Endothelial cell of umbilical vein (primary cell): Measurements from ENCODE around the gene PSMA1. TPM values are rescaled to one million over a fixed set of nuclear protein-coding genes. Genes with fewer than 3 reads are reported as not detected.
"Not testable (repeated sequence)": the region's sequence is repeated elsewhere in the genome, so short reads cannot be mapped to it uniquely, and the experiment has no call there.

Source experiments
- Bru-seq: library from RNA; stranded (reverse); fragments of 400-500 nt; gene quantifications from one replicate; lab custom pipeline; 2021; lab: Mats Ljungman, UMichigan
- BruChase-seq, 2 experiments: library from RNA; stranded (reverse); fragments of 400-500 nt; gene quantifications; one replicate each; lab custom pipeline; 2021; lab: Mats Ljungman, UMichigan
- BruUV-seq: library from RNA; stranded (reverse); fragments of 400-500 nt; replicated peaks from 2 replicates; lab custom pipeline; 2021; lab: Mats Ljungman, UMichigan
- CTCF ChIA-PET: fragments of 300-600, 350-600 bp; sonication (Branson Sonifier 250); formaldehyde crosslinking; loops from one replicate; lab custom pipeline; 2021; ENCODE audit warnings: antibody characterized with exemption, inconsistent platforms; lab: Charles Lee
- POLR2A ChIA-PET: fragments of 300-600, 350-600 bp; sonication (Branson Sonifier 250); formaldehyde crosslinking; loops from one replicate; lab custom pipeline; 2021; ENCODE audit warnings: antibody characterized with exemption, inconsistent platforms; lab: Charles Lee
- DNase-seq: peaks from one replicate; pipeline ENCODE4 v3.0.0-alpha.2; 2011; ENCODE audit warnings: low read depth, low spot score
- FAIRE-seq: peaks from 2 replicates; lab custom pipeline; 2011; peaks lifted over from hg19 to GRCh38; lab: Jason Lieb, UNC
- H2AFZ ChIP-seq: 2 replicates; pipeline ENCODE4 v1.6.0; 2012; ENCODE audit warnings: low read depth, low read length, control low read depth, inconsistent platforms
- H3K27ac ChIP-seq: 2 replicates; pipeline ENCODE4 v1.5.1; 2011; ENCODE audit warnings: low read depth, mild to moderate bottlenecking, control low read depth, low read length, moderate library complexity; ENCODE audit not compliant: insufficient read depth
- H3K27me3 ChIP-seq, 2 experiments: 2 replicates each; pipeline versions ENCODE4 v1.6.0 to v1.6.1; 2011; ENCODE audit warnings: low read length in 2 of 2, mixed read lengths in 1 of 2; ENCODE audit not compliant: control insufficient read depth in 2 of 2, insufficient read depth in 2 of 2
- H3K36me3 ChIP-seq, 2 experiments: 2 replicates in 1 of 2; 3 replicates in 1 of 2; pipeline ENCODE4 v1.5.1; 2011; ENCODE audit warnings: low read length in 2 of 2, mild to moderate bottlenecking in 1 of 2, moderate library complexity in 1 of 2; ENCODE audit not compliant: control insufficient read depth in 2 of 2, insufficient read depth in 2 of 2; ENCODE audit errors: extremely low read depth in 1 of 2
- H3K4me1 ChIP-seq: 3 replicates; pipeline ENCODE4 v1.5.1; 2011; ENCODE audit warnings: mild to moderate bottlenecking, low read length; ENCODE audit not compliant: control insufficient read depth, insufficient read depth; ENCODE audit errors: extremely low read depth
- H3K4me2 ChIP-seq: 2 replicates; pipeline ENCODE4 v1.6.1; 2011; ENCODE audit warnings: low read length, control low read depth, mixed read lengths; ENCODE audit not compliant: insufficient read depth
- H3K4me3 ChIP-seq, 3 experiments: fragments of 200-600 bp in 1 of 3; sonication (generic), shearing (Covaris generic) in 1 of 3; replicated peaks in 1 of 3; 2 replicates each; pipeline ENCODE4 v1.5.1; 2011 to 2016; ENCODE audit warnings: control low read depth in 3 of 3, low read length in 3 of 3, mild to moderate bottlenecking in 2 of 3, inconsistent platforms in 1 of 3, low read depth in 1 of 3, moderate library complexity in 1 of 3; ENCODE audit not compliant: insufficient read depth in 1 of 3
- H3K79me2 ChIP-seq: 2 replicates; pipeline ENCODE4 v1.6.0; 2012; ENCODE audit warnings: low read length, inconsistent platforms; ENCODE audit not compliant: control insufficient read depth, insufficient read depth
- H3K9ac ChIP-seq: replicated peaks from 2 replicates; pipeline ENCODE3; 2011; ENCODE audit warnings: low read length, control low read depth; ENCODE audit not compliant: insufficient read depth; ENCODE audit errors: extremely low read depth
- H3K9me1 ChIP-seq: replicated peaks from 3 replicates; pipeline ENCODE4 v1.6.0; 2011; ENCODE audit warnings: mild to moderate bottlenecking, low read length; ENCODE audit not compliant: control insufficient read depth, insufficient read depth; ENCODE audit errors: extremely low read depth
- H3K9me3 ChIP-seq: replicated peaks from 2 replicates; pipeline ENCODE4 v1.5.1; 2012; ENCODE audit warnings: low read length, inconsistent platforms; ENCODE audit not compliant: control insufficient read depth, insufficient read depth
- H4K20me1 ChIP-seq: replicated peaks from 2 replicates; pipeline ENCODE3; 2011; ENCODE audit warnings: mild to moderate bottlenecking, low read length; ENCODE audit not compliant: control insufficient read depth, insufficient read depth; ENCODE audit errors: extremely low read depth
- CTCF ChIP-seq, 2 donors: IDR thresholded peaks; 1 replicate in 1 of 2; 2 replicates in 1 of 2; pipeline ENCODE4 v1.5.1; 2011; ENCODE audit warnings: low read length in 2 of 2, mild to moderate bottlenecking in 2 of 2, moderate library complexity in 2 of 2, control low read depth in 1 of 2, inconsistent platforms in 1 of 2, low read depth in 1 of 2; ENCODE audit not compliant: insufficient read depth in 1 of 2; ENCODE audit errors: extremely low read depth in 1 of 2
- EZH2 ChIP-seq: IDR thresholded peaks from 2 replicates; pipeline ENCODE4 v1.6.1; 2012; ENCODE audit warnings: borderline replicate concordance, low read depth, mild to moderate bottlenecking, moderate library complexity, low read length, inconsistent platforms; ENCODE audit not compliant: severe bottlenecking
- FOS ChIP-seq: IDR thresholded peaks from 2 replicates; pipeline ENCODE4 v1.6.1; 2011; ENCODE audit warnings: mild to moderate bottlenecking, low read length, moderate library complexity, borderline replicate concordance; ENCODE audit not compliant: insufficient read depth
- GATA2 ChIP-seq: IDR thresholded peaks from 2 replicates; pipeline ENCODE4 v1.7.0; 2011; ENCODE audit warnings: low read depth, mild to moderate bottlenecking, moderate library complexity, mixed read lengths, low read length; ENCODE audit not compliant: insufficient read length, insufficient read depth
- JUN ChIP-seq: IDR thresholded peaks from 2 replicates; pipeline ENCODE4 v1.6.1; 2011; ENCODE audit warnings: borderline replicate concordance, low read depth; ENCODE audit not compliant: insufficient read length, insufficient read depth
- MAX ChIP-seq: IDR thresholded peaks from 2 replicates; pipeline ENCODE4 v1.6.1; 2011; ENCODE audit not compliant: insufficient read depth, insufficient read length
- MYC ChIP-seq: IDR thresholded peaks from one replicate; pipeline ENCODE4 v1.6.1; 2011; ENCODE audit warnings: mild to moderate bottlenecking, low read depth, low read length
- POLR2A ChIP-seq: IDR thresholded peaks from 2 replicates; pipeline ENCODE4 v1.6.1; 2012; ENCODE audit warnings: low read depth, mild to moderate bottlenecking, control low read depth, low read length
- POLR2AphosphoS5 ChIP-seq: IDR thresholded peaks from 2 replicates; pipeline ENCODE4 v1.6.1; 2012; ENCODE audit warnings: low read depth, mild to moderate bottlenecking, control low read depth, low read length, moderate library complexity; ENCODE audit not compliant: insufficient read depth
- dilution Hi-C: fragments of 300-500 bp; cut with MboI; formaldehyde crosslinking; loops from one replicate; pipeline ENCODE4 v1.15.0; 2019; ENCODE audit warnings: low sequenced_read_pairs; ENCODE audit not compliant: extremely low pct_ligation_motif_present
- intact Hi-C: fragments of 100-400 bp; cut with micrococcal nuclease; formaldehyde crosslinking; loops from one replicate; pipeline ENCODE4 v1.10.0; 2022
- long read RNA-seq: library from polyadenylated mRNA; stranded (forward); transcript quantifications from one replicate; pipeline ENCODE4 v2.0.0, GENCODE V29; 2021
- polyA minus RNA-seq, 3 experiments: library from RNA; depleted of rRNA, polyadenylated mRNA; stranded (reverse); fragments of >200 nt; gene quantifications; 1 replicate in 1 of 3; 2 replicates in 2 of 3; pipeline ENCODE4 v1.2.3, GENCODE V29; 2011
- polyA plus RNA-seq, 4 experiments: library from polyadenylated mRNA; depleted of rRNA in 3 of 4; stranded (reverse) in 3 of 4; unstranded in 1 of 4; fragments of >200 nt; gene quantifications; 2 replicates each; pipeline versions ENCODE4 v1.2.1 to v1.2.3, GENCODE V29; 2011 to 2012; ENCODE audit warnings: missing spikeins in 1 of 4
- total RNA-seq: library from RNA; stranded (reverse); gene quantifications from 2 replicates; pipeline ENCODE4 v1.2.3, GENCODE V29; 2021

Gene PSMA1
- total RNA-seq (194 and 203 TPM in 2 replicates), polyA plus RNA-seq (185 and 220 TPM in 2 replicates), polyA minus RNA-seq (135 and 144 TPM in 2 replicates), Bru-seq, nascent RNA (percentile 26 among the genes with signal in this experiment), BruChase-seq, experiment 1, labeled RNA remaining after a 6-hour chase (percentile 46 among the genes with signal in this experiment), BruChase-seq, experiment 2, labeled RNA remaining after a 2-hour chase (percentile 33 among the genes with signal in this experiment)
- polyA plus RNA-seq (2011; cell fraction: cytosol; rRNA removed): 178 and 179 TPM in 2 replicates
- polyA plus RNA-seq (2011; cell fraction: nucleus; rRNA removed): 417 and 556 TPM in 2 replicates
- 237 and 350 TPM in 2 replicates for polyA plus RNA-seq (2012)
- polyA minus RNA-seq (2011; cell fraction: cytosol; rRNA and poly(A)+ RNA removed): 90.4 TPM
- polyA minus RNA-seq (2011; cell fraction: nucleus; rRNA and poly(A)+ RNA removed): 56.7 and 88.4 TPM in 2 replicates
- long read RNA-seq, transcript PSMA1-201 (10 exons, 1,505 nt): major isoform, 526 of 642 reads
- long read RNA-seq, transcript PSMA1-209 (10 exons, 1,527 nt): minor isoform, 17 of 642 reads
- long read RNA-seq, partial matches to known transcripts: 7 of 642 reads
- long read RNA-seq, other reads (novel, unspliced or antisense): 91 of 642 reads

GRCh38 chr11:14519917-14520746, at the start of gene PSMA1:
Gene PSMA1 (minus strand): TSS chr11:14520386. CDS start chr11:14520299, 87 bp downstream.
- DNase-seq (peak; percentile 98), FAIRE-seq (peak; percentile 96)
- peaks cover 3% of the 10 kb centered on the region for H4K20me1 ChIP-seq
- peaks cover 4 to 12% of the 10 kb centered on the region in 2 experiments for H3K36me3 ChIP-seq
- ChIA-PET POLR2A (interaction anchor here (0.6 kb wide), 1 partner anchor 63 kb away, joined by 6 read pairs; no protein-coding TSS in a partner anchor), CTCF (interaction anchor here (0.9 to 1.7 kb wide), 4 partner anchors 33 to 388 kb away, joined by 3 to 8 read pairs (median 4); no protein-coding TSS in a partner anchor)
- intact Hi-C loops: loop anchor here (1.0 to 5.0 kb wide), 4 partner anchors 21 to 387 kb away; partner anchors contain the start of gene COPB1
- H2AFZ ChIP-seq: peak within 1 kb of the TSS; percentile 100
- H3K4me2 ChIP-seq: peak within 1 kb of the TSS; percentile 100
- H3K79me2 ChIP-seq: peaks cover 28% of the 10 kb centered on the region
- peaks cover 15% of the 10 kb centered on the region for H3K4me1 ChIP-seq
- peak within 1 kb of the TSS; percentile 99 for H3K9ac ChIP-seq
- TF ChIP-seq FOS: peak; percentile 22
- peak; percentile 88 for TF ChIP-seq POLR2A
- no peak for TF ChIP-seq JUN
- no peak for TF ChIP-seq CTCF (IDR thresholded peaks at IDR 0.05; ENCODE audit: extremely low read depth in 1 of 2, insufficient read depth in 1 of 2, low read depth in 1 of 2, low read length in 2 of 2)
- TF ChIP-seq EZH2: no peak
- no peak for TF ChIP-seq MYC
- TF ChIP-seq GATA2: peak; percentile 47
- TF ChIP-seq POLR2AphosphoS5: peak; percentile 89
- no peak for TF ChIP-seq MAX
- no peaks in the 10 kb centered on the region for H3K9me1 ChIP-seq
- dilution Hi-C loops: no loop called here
- BruUV-seq: TSS peak; percentile 73
- H3K27ac ChIP-seq: peak within 1 kb of the TSS; percentile 97
- no peaks in the 10 kb centered on the region for H3K27me3 ChIP-seq
- H3K9me3 ChIP-seq: no peaks in the 10 kb centered on the region
- peak within 1 kb of the TSS; percentile 86 to 97 (median 88) for H3K4me3 ChIP-seq

GRCh38 chr11:14569516-14569915, 49.3 kb upstream of the PSMA1 start:
- H3K9me3 ChIP-seq, BruUV-seq, CTCF ChIA-PET, H3K9me1 ChIP-seq, H3K9ac ChIP-seq, H3K79me2 ChIP-seq, DNase-seq, H3K36me3 ChIP-seq, intact Hi-C loops, H4K20me1 ChIP-seq, H2AFZ ChIP-seq, H3K4me2 ChIP-seq, FAIRE-seq, H3K27ac ChIP-seq, POLR2A ChIA-PET, H3K27me3 ChIP-seq, dilution Hi-C loops, H3K4me3 ChIP-seq, H3K4me1 ChIP-seq: not testable (repeated sequence)
